Endothelial cell (in vitro differentiated cells): ENCODE data around the gene TMEM271. TPM values are rescaled to one million over a fixed set of nuclear protein-coding genes. Genes with fewer than 3 reads are reported as not detected.

Source experiments
- DNase-seq: peaks from one replicate; pipeline ENCODE4 v3.0.0; 2021; ENCODE audit warnings: low spot score
- H3K27ac Mint-ChIP-seq: one replicate; pipeline ENCODE4 v1.8.0; 2021; ENCODE audit warnings: mixed read lengths, inconsistent platforms; ENCODE audit not compliant: unreplicated experiment
- H3K27me3 Mint-ChIP-seq: one replicate; pipeline ENCODE4 v1.8.0; 2021; ENCODE audit warnings: mild to moderate bottlenecking, moderate library complexity, mixed read lengths, inconsistent platforms; ENCODE audit not compliant: unreplicated experiment
- H3K36me3 Mint-ChIP-seq: one replicate; pipeline ENCODE4 v1.8.0; 2021; ENCODE audit warnings: mild to moderate bottlenecking, low read depth, mixed read lengths, inconsistent platforms; ENCODE audit not compliant: unreplicated experiment
- H3K4me1 Mint-ChIP-seq: one replicate; pipeline ENCODE4 v1.8.0; 2021; ENCODE audit warnings: mild to moderate bottlenecking, mixed read lengths, inconsistent platforms; ENCODE audit not compliant: unreplicated experiment
- H3K4me3 Mint-ChIP-seq: one replicate; pipeline ENCODE4 v1.8.0; 2021; ENCODE audit warnings: mild to moderate bottlenecking, mixed read lengths, inconsistent platforms; ENCODE audit not compliant: unreplicated experiment
- H3K9me3 Mint-ChIP-seq: one replicate; pipeline ENCODE4 v1.8.0; 2021; ENCODE audit warnings: mixed read lengths, inconsistent platforms; ENCODE audit not compliant: unreplicated experiment
- total RNA-seq: library from RNA; stranded (reverse); fragmentation: NEBNext Ultra II Directional; extraction: Animal tissue kit (Norgen Biotek cat#: 25700); gene quantifications from one replicate; pipeline ENCODE4 v1.2.1, GENCODE V29; 2021; ENCODE audit not compliant: unreplicated experiment
- TF ChIP-seq, protein P1 (sequence below): fragments of 200-600 bp; sonication (generic); IDR thresholded peaks from one replicate; pipeline ENCODE4 v1.5.0; 2021; ENCODE audit warnings: antibody characterized with exemption; ENCODE audit not compliant: unreplicated experiment

TMEM271 gene
- total RNA-seq, 1 donor from 2014 or later = not detected

DNA sequence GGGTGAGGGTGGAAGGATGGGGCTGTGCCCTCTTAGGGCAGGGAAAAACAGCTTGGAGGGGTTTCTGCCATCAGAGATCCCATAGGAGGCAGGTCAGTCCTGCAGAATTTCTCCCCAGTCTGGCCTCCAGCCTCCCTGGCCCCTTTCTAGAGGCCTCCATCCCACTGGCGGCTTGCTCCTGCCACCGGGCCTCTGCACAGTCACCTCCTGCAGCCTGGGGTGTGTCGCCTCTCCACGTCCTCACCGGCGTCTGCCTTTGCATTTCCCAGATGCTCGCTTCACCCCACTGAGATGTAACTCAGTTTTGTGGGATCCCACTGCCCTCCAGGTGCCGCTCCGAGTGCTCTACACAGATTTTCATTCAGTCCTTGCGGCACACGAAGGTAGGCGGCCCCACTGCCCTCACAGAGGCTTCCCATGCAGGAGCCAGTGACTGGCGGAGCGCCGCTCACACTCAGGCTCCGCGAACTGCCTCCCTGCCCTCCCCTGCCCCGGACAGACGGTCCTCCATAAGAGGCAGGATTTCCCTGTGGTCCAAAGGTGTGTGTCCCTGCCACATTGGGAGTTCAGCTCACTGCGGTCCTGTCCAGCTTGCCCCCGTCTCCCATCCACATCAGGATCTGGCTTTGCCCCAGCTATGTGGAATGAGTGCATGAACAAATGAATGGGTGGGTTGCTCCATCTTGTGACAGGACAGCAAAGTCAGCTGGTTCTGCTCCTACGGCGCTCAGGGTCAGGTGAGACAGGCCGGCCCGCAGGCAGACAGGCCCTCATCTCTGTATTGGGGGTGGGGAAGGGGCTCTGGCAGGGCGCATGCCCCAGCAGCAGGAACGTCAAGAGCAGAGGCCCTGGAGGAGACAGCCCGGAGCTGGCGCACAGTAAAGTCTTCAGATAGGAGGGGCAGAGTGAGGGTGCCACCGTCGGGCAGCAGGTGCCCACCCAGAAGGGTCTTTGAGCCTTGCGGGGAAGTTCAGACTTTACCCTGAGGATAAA, 2.7 kb upstream of the TMEM271 start:
- no peaks in the 10 kb centered on the region for H3K36me3 Mint-ChIP-seq
- TF ChIP-seq, protein P1, sequence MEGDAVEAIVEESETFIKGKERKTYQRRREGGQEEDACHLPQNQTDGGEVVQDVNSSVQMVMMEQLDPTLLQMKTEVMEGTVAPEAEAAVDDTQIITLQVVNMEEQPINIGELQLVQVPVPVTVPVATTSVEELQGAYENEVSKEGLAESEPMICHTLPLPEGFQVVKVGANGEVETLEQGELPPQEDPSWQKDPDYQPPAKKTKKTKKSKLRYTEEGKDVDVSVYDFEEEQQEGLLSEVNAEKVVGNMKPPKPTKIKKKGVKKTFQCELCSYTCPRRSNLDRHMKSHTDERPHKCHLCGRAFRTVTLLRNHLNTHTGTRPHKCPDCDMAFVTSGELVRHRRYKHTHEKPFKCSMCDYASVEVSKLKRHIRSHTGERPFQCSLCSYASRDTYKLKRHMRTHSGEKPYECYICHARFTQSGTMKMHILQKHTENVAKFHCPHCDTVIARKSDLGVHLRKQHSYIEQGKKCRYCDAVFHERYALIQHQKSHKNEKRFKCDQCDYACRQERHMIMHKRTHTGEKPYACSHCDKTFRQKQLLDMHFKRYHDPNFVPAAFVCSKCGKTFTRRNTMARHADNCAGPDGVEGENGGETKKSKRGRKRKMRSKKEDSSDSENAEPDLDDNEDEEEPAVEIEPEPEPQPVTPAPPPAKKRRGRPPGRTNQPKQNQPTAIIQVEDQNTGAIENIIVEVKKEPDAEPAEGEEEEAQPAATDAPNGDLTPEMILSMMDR = no peak
- no peaks in the 10 kb centered on the region for H3K9me3 Mint-ChIP-seq
- no peak overlapping the region for H3K4me3 Mint-ChIP-seq
- H3K27ac Mint-ChIP-seq = no peak overlapping the region
- H3K4me1 Mint-ChIP-seq = peaks cover 11% of the 10 kb centered on the region
- H3K27me3 Mint-ChIP-seq = peaks cover 26% of the 10 kb centered on the region
- no peak for DNase-seq

DNA sequence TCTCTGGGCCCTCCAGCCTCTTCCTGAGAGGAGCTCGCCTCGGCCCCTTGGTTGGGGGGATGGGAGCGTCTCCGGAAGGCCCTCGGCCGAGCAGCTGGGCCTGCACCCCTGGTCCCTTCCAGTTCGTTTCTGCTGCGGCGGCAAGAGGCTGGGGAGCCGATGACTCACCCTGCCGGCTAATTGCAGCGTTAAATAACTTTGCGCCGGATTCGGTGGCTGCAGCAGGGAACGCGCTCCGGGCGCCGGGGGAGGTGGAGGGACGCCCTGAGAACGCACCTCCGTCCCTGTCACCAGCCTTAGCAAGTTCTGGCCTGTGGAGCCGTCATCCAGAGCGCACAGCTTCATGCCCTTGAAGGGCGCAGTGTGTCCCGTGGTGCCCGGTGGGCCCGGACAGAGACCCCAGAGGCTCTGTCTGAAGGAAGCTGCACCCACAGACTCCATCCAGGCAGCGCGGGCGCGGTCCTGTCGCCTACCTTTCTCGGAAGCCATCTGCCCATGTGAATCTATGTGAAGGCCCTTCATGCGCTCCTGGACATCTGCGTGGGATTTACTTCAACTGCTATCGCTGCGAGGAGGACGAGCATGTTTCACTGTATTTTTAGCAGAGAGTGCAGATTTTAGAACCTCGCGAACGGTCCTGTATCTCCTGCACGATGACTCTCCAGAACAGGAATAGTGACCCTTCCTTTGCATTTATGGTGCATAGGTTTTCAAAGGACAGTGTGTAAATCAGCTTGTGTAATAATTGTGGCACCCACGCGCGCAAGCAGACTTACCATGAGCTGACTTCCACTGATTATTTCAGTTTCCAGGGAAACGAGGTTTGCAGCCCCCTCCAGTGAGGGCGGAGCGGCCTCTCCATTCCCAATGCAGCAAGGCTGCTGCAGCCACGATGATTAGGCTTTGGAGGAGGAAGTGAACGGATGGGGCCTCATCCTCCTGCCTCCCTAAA, 1.7 kb upstream of the TMEM271 start:
- no peaks in the 10 kb centered on the region for H3K9me3 Mint-ChIP-seq
- no peaks in the 10 kb centered on the region for H3K36me3 Mint-ChIP-seq
- H3K27ac Mint-ChIP-seq = peak overlapping the region; percentile 54
- no peak for DNase-seq
- peak overlapping the region; percentile 1 for H3K4me3 Mint-ChIP-seq
- peaks cover 28% of the 10 kb centered on the region for H3K27me3 Mint-ChIP-seq
- TF ChIP-seq, protein P1 = no peak
- H3K4me1 Mint-ChIP-seq = peaks cover 11% of the 10 kb centered on the region

- H3K9me3 Mint-ChIP-seq = no peaks in the 10 kb centered on the region
- no peaks in the 10 kb centered on the region for H3K36me3 Mint-ChIP-seq
- no peak for DNase-seq
- peaks cover 11% of the 10 kb centered on the region for H3K4me1 Mint-ChIP-seq
- peak overlapping the region; percentile 48 for H3K27ac Mint-ChIP-seq
- TF ChIP-seq, protein P1 = no peak
- peaks cover 27% of the 10 kb centered on the region for H3K27me3 Mint-ChIP-seq
- H3K4me3 Mint-ChIP-seq = peak overlapping the region; percentile 88
Measured at GRCh38 chr4:576991-577498, 950 bp upstream of the TMEM271 start.

- Mint-ChIP-seq H3K4me1 (peaks cover 11% of the 10 kb centered on the region), H3K36me3 (peaks cover 5% of the 10 kb centered on the region), H3K27ac (no peak overlapping the region), H3K9me3 (no peaks in the 10 kb centered on the region), H3K27me3 (peaks cover 36% of the 10 kb centered on the region), H3K4me3 (no peak overlapping the region)
- DNase-seq = peak; percentile 74
- TF ChIP-seq, protein P1 = no peak
Measured at GRCh38 chr4:575281-576141, 584 bp downstream of the TMEM271 start.
